CD4-positive, alpha-beta T cell treated with Interleukin-10 for 1 hour (primary cell): ENCODE data around the gene ICA1L.
"Not testable (repeated sequence)": the region's sequence is repeated elsewhere in the genome, so short reads cannot be mapped to it uniquely, and the experiment has no call there.

Experiments
- DNase-seq: peaks from one replicate; pipeline ENCODE4 v3.0.0-alpha.2; 2020

The ICA1L gene

DNA sequence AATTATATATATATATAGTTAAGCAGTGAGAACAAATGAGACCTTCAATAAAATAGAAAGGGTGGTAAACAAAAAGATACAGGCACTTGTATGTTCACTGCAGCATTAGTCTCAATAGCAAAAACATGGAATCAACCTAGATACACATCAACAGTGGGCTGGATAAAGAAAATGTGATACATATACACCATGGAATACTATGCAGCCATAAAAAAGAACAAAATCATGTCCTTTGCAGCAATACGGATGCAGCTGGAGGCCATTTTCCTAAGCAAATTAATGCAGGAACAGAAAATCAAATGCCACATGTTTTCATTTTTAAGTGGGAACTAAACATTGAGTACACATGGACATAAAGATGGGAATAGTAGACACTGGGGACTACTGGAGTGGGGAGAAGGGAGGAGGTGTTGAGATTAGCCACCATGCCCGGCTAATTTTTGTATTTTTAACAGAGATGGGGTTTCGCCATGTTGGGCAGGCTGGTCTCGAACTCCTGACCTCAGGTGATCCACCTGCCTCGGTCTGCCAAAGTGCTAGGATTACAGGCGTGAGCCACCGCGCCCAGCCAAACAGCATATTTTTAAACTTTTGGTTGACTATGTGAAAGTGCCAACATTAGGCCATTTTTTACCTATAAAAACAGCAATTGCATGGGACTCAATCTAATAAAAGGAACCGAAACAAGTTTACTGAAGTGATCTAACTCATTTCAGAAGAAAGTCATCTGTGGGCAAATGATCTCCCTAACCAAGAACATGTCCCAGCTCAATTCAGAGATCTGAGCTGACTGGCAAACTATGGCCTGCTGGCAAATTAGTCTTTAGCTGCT, 23.7 kb downstream of the ICA1L start:
- DNase-seq, result no peak

DNA sequence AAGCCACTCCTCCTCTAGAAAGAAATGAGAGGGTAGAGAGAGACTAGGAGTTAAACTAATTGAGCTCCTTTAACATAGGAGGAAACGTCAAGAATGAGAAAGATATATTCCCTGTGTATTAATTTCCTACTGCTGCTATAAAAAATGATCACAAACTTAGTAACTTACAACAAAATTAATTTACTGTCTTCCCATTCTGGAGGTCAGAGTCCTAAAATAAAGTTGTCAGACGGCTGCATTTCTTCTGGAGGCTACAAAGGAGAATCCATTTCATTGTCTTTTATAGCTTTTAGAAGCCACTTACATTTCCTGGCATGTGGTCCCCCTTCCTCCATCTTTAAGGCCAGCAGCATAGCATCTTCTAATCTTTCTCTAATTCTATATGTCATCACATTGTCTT, 26.9 kb downstream of the ICA1L start:
- no peak for DNase-seq

DNA sequence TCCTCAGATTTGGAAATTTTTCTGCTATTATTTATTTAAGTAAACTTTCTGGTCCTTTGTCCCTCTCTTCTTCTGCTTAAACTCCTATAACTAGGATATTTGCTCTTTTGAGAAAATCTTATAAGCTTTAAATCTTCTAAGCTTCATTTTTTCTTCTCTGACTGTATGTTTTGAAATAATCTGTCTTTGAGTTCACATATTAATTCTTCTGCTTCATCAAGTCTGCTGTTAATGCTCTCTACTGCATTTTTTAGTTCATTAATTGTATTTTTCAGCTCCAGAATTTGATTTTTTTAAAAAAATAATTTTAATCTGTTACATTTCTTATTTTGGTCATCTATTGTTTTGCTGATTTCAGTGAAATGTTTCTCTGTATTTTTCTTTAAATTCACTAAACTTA, 28.9 kb downstream of the ICA1L start:
- DNase-seq, result no peak

- DNase-seq, result no peak
Observed at GRCh38 chr2:202841090-202841867, 30.3 kb downstream of the ICA1L start.

GRCh38 chr2:202831242-202832220, 40.0 kb downstream of the ICA1L start:
- peak; percentile 66 for DNase-seq

- no peak for DNase-seq
Observed at GRCh38 chr2:202824901-202825300, 46.7 kb downstream of the ICA1L start.

DNA sequence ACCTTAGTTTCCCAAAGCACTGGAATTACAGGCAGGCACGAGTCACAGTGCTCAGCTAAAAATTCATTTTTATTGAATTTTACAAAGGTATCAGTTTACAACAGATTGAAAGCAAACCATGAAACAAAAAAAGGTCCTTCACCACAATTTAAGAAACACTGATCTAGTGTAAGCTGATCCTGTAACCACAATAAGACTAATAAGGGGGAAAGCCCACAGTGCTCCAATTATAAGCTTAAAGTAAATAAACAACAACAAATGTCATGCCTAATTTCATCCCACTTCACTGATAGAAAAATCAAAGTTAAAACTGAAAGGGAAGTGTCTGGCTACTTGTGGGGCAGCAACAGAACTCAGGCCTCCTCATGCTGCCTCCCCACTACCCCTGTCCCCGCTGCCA, 49.2 kb downstream of the ICA1L start:
- DNase-seq, result no peak

DNA sequence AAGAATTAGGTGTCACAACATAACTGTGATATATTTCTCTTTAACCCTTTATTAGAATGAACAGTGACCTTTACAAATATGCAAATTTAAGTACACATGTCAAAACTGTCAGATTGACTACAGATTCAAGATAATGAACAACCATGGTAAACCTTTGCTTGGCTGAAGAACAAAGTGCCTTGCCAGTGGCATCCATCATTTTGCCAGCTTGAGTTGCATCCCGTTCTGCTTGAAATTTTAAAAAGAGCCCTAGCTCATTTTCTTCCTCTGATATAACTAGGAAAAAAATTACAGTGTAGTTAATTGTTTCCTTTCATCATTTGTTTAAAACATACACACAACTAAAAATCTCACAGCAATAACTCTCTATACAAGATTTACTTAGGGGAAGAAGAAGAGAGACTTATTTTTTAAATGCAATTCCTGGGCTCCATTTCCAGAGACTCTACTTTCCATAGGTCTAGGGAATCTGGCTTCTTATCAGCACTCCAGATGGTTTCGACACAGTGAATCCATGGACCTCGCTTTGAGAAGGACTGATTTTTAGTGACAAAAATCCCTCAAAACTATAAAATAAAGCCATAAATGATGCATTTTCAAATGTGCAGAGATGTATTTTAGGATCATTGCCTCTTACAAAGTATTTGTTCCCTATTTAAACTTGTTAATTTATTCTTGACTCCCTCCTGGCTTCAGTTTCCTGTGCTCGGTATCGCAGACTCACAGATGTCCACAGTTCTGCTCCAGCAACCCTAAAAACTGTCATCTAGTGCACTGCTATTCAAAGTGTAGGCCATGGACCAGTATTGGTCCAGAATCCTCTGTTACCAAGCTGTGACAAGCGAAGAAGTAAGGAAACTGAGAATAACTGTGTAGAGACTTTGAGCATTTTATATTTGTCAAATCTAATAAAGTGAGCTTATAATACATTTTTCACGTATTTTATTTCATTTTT, 50.1 kb downstream of the ICA1L start:
- DNase-seq, result no peak

GRCh38 chr2:202818321-202818720, 53.2 kb downstream of the ICA1L start:
- no peak for DNase-seq

DNA sequence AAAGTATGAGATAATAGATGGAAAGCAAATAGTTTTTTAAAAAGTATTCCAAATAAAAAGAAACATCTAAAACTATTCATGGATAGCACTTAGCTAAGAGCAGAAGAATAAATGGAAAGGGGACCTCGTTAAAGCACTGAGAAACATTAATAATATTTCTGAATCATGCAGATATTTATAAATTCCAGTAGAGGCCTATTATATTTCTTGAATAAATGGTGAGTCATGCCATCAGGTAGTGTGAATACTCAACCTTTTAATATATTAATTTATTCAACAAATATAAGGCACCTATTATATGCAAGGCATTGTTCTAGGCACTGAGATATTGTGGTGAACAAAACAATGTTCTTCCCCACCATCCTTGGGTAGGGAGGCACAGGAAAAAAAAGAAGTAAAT, 53.8 kb downstream of the ICA1L start:
- no peak for DNase-seq

DNA sequence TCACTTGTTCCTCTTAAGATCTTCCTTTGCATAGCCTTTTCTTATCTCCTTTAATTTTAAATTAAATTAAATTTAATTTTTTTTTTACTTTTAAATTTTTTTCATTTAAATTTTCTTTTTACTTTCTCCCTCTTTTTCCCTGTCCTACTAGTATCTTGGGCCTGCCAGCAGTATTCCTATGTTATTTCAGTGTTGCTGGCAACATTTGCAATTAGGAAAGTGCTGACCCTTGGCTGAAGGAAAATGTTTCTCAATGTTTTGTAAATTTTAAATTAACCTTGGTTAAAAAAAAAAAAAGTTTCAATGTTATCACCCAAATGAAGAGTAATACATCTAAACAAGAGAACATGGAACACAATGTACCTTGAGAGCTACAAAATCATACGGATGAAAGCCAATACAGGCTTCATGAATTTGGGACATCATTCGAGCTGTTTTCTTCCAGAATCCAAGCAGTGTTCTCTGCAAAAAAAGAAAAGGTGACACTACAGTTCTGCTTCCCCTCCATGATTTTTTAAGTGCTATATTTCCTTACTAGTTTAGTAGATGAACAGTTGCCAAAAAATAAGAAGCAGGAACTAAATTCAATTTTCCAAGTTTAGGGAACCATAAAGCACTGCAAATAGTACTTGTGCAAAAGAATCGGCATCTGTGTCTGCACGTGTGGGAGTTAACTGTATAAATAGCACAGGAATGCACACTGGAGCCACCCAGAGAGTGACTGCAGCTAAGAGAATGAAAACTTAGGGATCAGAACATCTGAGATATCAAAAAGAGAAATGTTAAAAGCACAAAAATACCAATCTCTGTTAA, 55.8 kb downstream of the ICA1L start:
- no peak for DNase-seq

GRCh38 chr2:202814226-202814625, 57.3 kb downstream of the ICA1L start:
- no peak for DNase-seq

- no peak for DNase-seq
Observed at GRCh38 chr2:202813387-202813786, 58.2 kb downstream of the ICA1L start.

- DNase-seq, result no peak
Observed at GRCh38 chr2:202808754-202809153, 62.8 kb downstream of the ICA1L start.

DNA sequence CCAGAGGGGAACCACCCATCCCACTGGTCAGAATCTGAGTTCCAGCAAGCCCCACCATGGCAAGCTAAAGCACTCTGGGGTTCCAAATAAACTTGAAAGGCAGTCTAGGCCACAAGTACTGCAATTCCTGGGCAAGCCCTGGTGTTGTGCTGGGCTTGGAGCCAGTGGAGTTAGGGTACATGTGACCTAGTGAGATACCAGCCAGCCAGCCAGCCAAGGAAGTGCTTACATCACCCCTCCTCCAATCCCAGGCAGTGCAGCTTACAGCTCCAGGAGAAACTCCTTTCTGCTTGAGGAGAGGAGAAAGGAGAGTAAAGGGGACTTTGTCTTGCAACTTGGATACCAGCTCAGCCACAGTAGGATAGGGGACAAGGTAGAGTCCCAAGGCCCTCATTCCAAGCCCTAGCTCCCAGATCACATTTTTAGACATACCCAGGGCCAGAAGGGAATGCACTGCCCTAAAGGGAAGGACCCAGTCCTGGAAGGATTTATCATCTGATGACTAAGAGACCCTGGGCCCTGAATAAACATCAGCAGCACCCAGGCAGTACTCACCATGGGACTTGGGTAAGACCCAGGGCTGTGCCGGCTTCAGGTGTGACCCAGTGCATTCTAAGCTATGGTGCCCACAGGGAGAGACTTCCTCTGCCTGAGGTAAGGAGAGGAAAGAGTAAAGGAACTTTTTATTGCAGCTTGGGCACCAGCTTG, 64.0 kb downstream of the ICA1L start:
- not testable (repeated sequence) for DNase-seq

GRCh38 chr2:202805911-202806310, 65.7 kb downstream of the ICA1L start:
- not testable (repeated sequence) for DNase-seq

GRCh38 chr2:202797944-202798343, 73.6 kb downstream of the ICA1L start:
- no peak for DNase-seq

DNA sequence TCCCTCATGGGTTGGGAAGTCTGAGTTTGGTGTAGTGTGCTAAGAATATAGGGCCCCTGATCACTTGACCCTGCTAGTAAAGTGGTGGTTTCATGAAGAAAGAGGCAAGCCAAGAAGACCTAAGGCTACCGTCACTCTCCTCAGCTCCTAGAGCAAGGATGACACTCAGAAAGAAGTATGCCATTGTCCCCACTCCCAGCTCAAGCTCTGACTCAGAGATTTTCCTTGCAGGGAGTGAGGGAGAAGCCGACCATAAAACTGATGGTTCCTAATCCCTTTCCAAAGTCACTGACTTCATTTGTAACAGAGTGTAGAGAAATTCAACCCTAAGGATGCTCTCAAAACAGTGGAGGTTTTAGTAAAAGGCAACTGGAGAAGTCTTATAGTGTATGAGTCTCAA, 80.9 kb downstream of the ICA1L start:
- DNase-seq, result no peak

- no peak for DNase-seq
Observed at GRCh38 chr2:202786842-202787241, 84.7 kb downstream of the ICA1L start.

- no peak for DNase-seq
Observed at GRCh38 chr2:202782940-202783558, 88.5 kb downstream of the ICA1L start.
